GM19455 (cell line): ENCODE measurements around the gene SLC12A1.
A peak's percentile ranks its signal among the peaks of the same experiment; 100 is the strongest.

Experiments
- ATAC-seq: cut with Tn5 transposase; IDR thresholded peaks from one replicate; pipeline ENCODE4 v1.9.1; 2021; ENCODE audit not compliant: unreplicated experiment

Gene SLC12A1

GRCh38 chr15:48205981-48206380 lies at the start of gene SLC12A1:
TSS of gene SLC12A1 (plus strand) at chr15:48206302. CDS start at chr15:48207720, 1,418 bp downstream.
- no peak for ATAC-seq

- ATAC-seq: no peak
Observed at GRCh38 chr15:48168616-48169015, 37.5 kb upstream of the SLC12A1 start.

GRCh38 chr15:48170981-48171380 lies 35.1 kb upstream of the SLC12A1 start:
- ATAC-seq: no peak

GRCh38 chr15:48175126-48175525 lies 31.0 kb upstream of the SLC12A1 start:
- ATAC-seq: no peak

GRCh38 chr15:48176112-48176511 lies 30.0 kb upstream of the SLC12A1 start:
- no peak for ATAC-seq

- no peak for ATAC-seq
Observed at GRCh38 chr15:48176957-48177356, 29.1 kb upstream of the SLC12A1 start.

- peak; percentile 72 for ATAC-seq
Observed at GRCh38 chr15:48177383-48177765, 28.7 kb upstream of the SLC12A1 start.

GRCh38 chr15:48177766-48178647 lies 28.1 kb upstream of the SLC12A1 start, which contains the start of gene MYEF2:
TSS of gene MYEF2 (minus strand) at chr15:48178295. CDS start at chr15:48178237, 58 bp downstream.
- peak; percentile 81 for ATAC-seq

GRCh38 chr15:48178648-48178931 lies 27.5 kb upstream of the SLC12A1 start:
- no peak for ATAC-seq

- no peak for ATAC-seq
Observed at GRCh38 chr15:48182749-48183148, 23.4 kb upstream of the SLC12A1 start.

GRCh38 chr15:48185529-48185928 lies 20.6 kb upstream of the SLC12A1 start:
- no peak for ATAC-seq

- no peak for ATAC-seq
Observed at GRCh38 chr15:48186271-48186670, 19.8 kb upstream of the SLC12A1 start.

GRCh38 chr15:48190932-48191573 lies 15.0 kb upstream of the SLC12A1 start:
- ATAC-seq: no peak

GRCh38 chr15:48191574-48192225 lies 14.4 kb upstream of the SLC12A1 start, which contains the start of gene CTXN2:
TSS of gene CTXN2 (plus strand) at chr15:48191665. CDS start at chr15:48201301, 9,636 bp downstream.
- ATAC-seq: no peak

- ATAC-seq: no peak
Observed at GRCh38 chr15:48202068-48202467, 4.0 kb upstream of the SLC12A1 start.

GRCh38 chr15:48221261-48221660 lies 15.2 kb downstream of the SLC12A1 start:
- ATAC-seq: no peak

GRCh38 chr15:48221885-48222284 lies 15.8 kb downstream of the SLC12A1 start:
- ATAC-seq: no peak

GRCh38 chr15:48222627-48223026 lies 16.5 kb downstream of the SLC12A1 start:
- no peak for ATAC-seq

GRCh38 chr15:48225771-48226170 lies 19.7 kb downstream of the SLC12A1 start:
- no peak for ATAC-seq

GRCh38 chr15:48230498-48230897 lies 24.4 kb downstream of the SLC12A1 start:
- no peak for ATAC-seq

- ATAC-seq: no peak
Observed at GRCh38 chr15:48233246-48233645, 27.1 kb downstream of the SLC12A1 start.

- ATAC-seq: no peak
Observed at GRCh38 chr15:48239334-48239733, 33.2 kb downstream of the SLC12A1 start.
